Cardiac fibroblast (primary cell): ENCODE measurements around the gene LRRN1.

Experiments
- DNase-seq, 2 donors: peaks; one replicate each; pipeline versions ENCODE4 v3.0.0 to v3.0.0-alpha.2; 2010; ENCODE audit warnings: low read depth in 2 of 2
- H3K4me3 ChIP-seq, 2 donors: replicated peaks in 1 of 2; 1 replicate in 1 of 2; 2 replicates in 1 of 2; pipeline ENCODE4 v1.5.1; 2011; ENCODE audit warnings: low read depth in 2 of 2, low read length in 2 of 2, mild to moderate bottlenecking in 2 of 2, moderate library complexity in 1 of 2
- CTCF ChIP-seq: IDR thresholded peaks from one replicate; pipeline ENCODE4 v1.5.1; 2011; ENCODE audit warnings: low read depth, mild to moderate bottlenecking, low read length, inconsistent platforms

LRRN1 gene

GRCh38 chr3:3799173-3800079 lies at the start of gene LRRN1:
LRRN1 (plus strand) TSS chr3:3799431; CDS start chr3:3844642, 45,211 bp downstream.
- DNase-seq, result no peak
- no peak for TF ChIP-seq CTCF
- H3K4me3 ChIP-seq, result no peak within 1 kb of the TSS

GRCh38 chr3:3753416-3753815 lies 45.8 kb upstream of the LRRN1 start:
- TF ChIP-seq CTCF, result no peak
- H3K4me3 ChIP-seq, result no peak overlapping the region
- no peak for DNase-seq

DNA sequence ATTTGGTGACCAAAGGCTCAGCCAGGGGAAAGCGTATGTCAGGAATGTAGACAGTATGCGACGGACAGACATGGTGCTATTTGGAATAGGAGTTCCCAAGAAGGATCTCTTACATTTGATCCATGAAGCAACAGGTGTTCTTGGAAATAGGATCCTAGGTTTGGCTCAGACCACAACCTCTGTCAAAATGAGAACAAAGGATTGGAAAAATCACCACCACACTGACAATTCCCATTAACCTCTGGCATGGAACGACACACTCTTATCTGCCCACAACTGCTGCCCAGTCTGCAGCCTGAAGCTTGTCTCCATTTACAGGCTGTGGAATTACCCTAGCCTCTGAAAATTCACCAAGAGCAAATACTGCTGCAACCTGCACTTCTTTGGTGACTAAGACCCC lies 33.6 kb upstream of the LRRN1 start:
- no peak for TF ChIP-seq CTCF
- no peak for DNase-seq

DNA sequence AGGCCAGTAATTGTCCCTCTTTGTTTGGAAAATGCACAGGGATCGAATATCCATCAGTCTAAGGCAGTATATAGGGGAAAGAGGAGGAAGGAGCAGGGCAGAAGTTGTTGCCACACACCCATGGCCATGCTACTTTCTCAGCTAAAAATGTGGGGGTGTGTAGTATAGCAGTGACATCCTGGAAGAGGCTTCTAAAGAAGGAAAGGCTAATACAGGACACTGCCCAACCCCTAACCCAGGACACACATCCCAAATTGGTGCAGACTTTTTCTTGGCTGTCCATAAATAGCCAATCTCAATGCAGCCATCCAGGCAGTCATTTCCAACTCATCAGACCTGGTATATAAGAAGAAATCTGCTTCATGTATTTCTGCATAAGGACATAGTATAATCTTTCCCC lies 33.1 kb upstream of the LRRN1 start:
- DNase-seq, result no peak
- TF ChIP-seq CTCF, result no peak
- H3K4me3 ChIP-seq, result no peak overlapping the region

More for the DNA sequence above, 33.6 kb upstream of the LRRN1 start:
- H3K4me3 ChIP-seq, result no peak overlapping the region

GRCh38 chr3:3771094-3771493 lies 28.1 kb upstream of the LRRN1 start:
- no peak for TF ChIP-seq CTCF
- no peak overlapping the region for H3K4me3 ChIP-seq
- no peak for DNase-seq

GRCh38 chr3:3771567-3771966 lies 27.7 kb upstream of the LRRN1 start:
- no peak for DNase-seq
- H3K4me3 ChIP-seq, result no peak overlapping the region
- TF ChIP-seq CTCF, result no peak
